ENCODE results near the gene TRIM9. TPM values are rescaled to one million over a fixed set of nuclear protein-coding genes. Genes with fewer than 3 reads are reported as not detected.

Gene TRIM9
- total RNA-seq, 2 donors from 2014 or later = 0.46 to 6.5 TPM

GRCh38 chr14:50954811-50955372 is 140.0 kb downstream of the TRIM9 start:
- H3K4me1 ChIP-seq (replicated peaks) = no peaks in the 10 kb centered on the region
- no peaks in the 10 kb centered on the region for H3K36me3 ChIP-seq
- 25% methylated on average over 1 of the region's 1 CpG for WGBS
- no peaks in the 10 kb centered on the region for H3K27me3 ChIP-seq (replicated peaks; ENCODE audit: insufficient read depth)
- intact Hi-C loops (cut with DNase I) = loop anchor here (2.0 to 10.0 kb wide), 2 partner anchors 264 to 830 kb away; no protein-coding TSS in a partner anchor
- DNase-seq (ENCODE audit: low spot score) = no peak
- H3K4me3 ChIP-seq = no peak overlapping the region
- no peak overlapping the region for H3K27ac ChIP-seq
- TF ChIP-seq POLR2AphosphoS5 (IDR thresholded peaks at IDR 0.05) = no peak
- peak; percentile 18 to 70 (median 50) for TF ChIP-seq CTCF (IDR thresholded peaks at IDR 0.05)
- no peaks in the 10 kb centered on the region for H3K9me3 ChIP-seq

GRCh38 chr14:50953502-50953901 is 141.4 kb downstream of the TRIM9 start:
- Histone ChIP-seq H3K4me3 (no peak overlapping the region), H3K27me3 (replicated peaks; ENCODE audit: insufficient read depth) (no peaks in the 10 kb centered on the region), H3K9me3 (no peaks in the 10 kb centered on the region), H3K27ac (no peak overlapping the region), H3K4me1 (replicated peaks) (no peaks in the 10 kb centered on the region), H3K36me3 (no peaks in the 10 kb centered on the region)
- 81% methylated on average over 1 of the region's 1 CpG for whole genome bisulfite sequencing
- intact Hi-C loops (cut with DNase I) = loop anchor here (10.0 kb wide), 1 partner anchor 831 kb away; no protein-coding TSS in a partner anchor
- no peak for DNase-seq (ENCODE audit: low spot score)
- TF ChIP-seq CTCF (IDR thresholded peaks at IDR 0.05) (no peak), POLR2AphosphoS5 (IDR thresholded peaks at IDR 0.05) (no peak), POLR2A (IDR thresholded peaks at IDR 0.05) (no peak)

- Histone ChIP-seq H3K4me3 (no peak overlapping the region), H3K36me3 (no peaks in the 10 kb centered on the region), H3K27me3 (replicated peaks; ENCODE audit: insufficient read depth) (no peaks in the 10 kb centered on the region), H3K9me3 (no peaks in the 10 kb centered on the region), H3K4me1 (replicated peaks) (no peaks in the 10 kb centered on the region), H3K27ac (no peak overlapping the region)
- 95% methylated on average over 6 of the region's 6 CpGs for WGBS
- intact Hi-C loops (cut with DNase I) = loop anchor here (10.0 kb wide), 1 partner anchor 834 kb away; no protein-coding TSS in a partner anchor
- no peak for DNase-seq (ENCODE audit: low spot score)
- no peak for TF ChIP-seq POLR2A (IDR thresholded peaks at IDR 0.05)
- no peak for TF ChIP-seq CTCF (IDR thresholded peaks at IDR 0.05)
- no peak for TF ChIP-seq POLR2AphosphoS5 (IDR thresholded peaks at IDR 0.05)
These were observed 143.9 kb downstream of the TRIM9 start for GRCh38 chr14:50951032-50951431.

GRCh38 chr14:50948205-50948604 is 146.7 kb downstream of the TRIM9 start:
- Histone ChIP-seq H3K36me3 (no peaks in the 10 kb centered on the region), H3K9me3 (no peaks in the 10 kb centered on the region), H3K4me3 (no peak overlapping the region), H3K27me3 (replicated peaks; ENCODE audit: insufficient read depth) (no peaks in the 10 kb centered on the region), H3K27ac (peak overlapping the region in 1 of 2 donors; percentile 24), H3K4me1 (replicated peaks) (no peaks in the 10 kb centered on the region)
- TF ChIP-seq POLR2AphosphoS5 (IDR thresholded peaks at IDR 0.05) (no peak), POLR2A (IDR thresholded peaks at IDR 0.05) (no peak), CTCF (IDR thresholded peaks at IDR 0.05) (no peak)
- WGBS = 70% methylated on average over 2 of the region's 2 CpGs
- no peak for DNase-seq (ENCODE audit: low spot score)
- intact Hi-C loops (cut with DNase I) = no loop called here

GRCh38 chr14:50947446-50947845 is 147.5 kb downstream of the TRIM9 start:
- H3K4me3 ChIP-seq = no peak overlapping the region
- TF ChIP-seq POLR2AphosphoS5 (IDR thresholded peaks at IDR 0.05) = peak; percentile 56
- no peak for TF ChIP-seq POLR2A (IDR thresholded peaks at IDR 0.05)
- TF ChIP-seq CTCF (IDR thresholded peaks at IDR 0.05) = peak in 1 of 4 experiments; percentile 2
- H3K9me3 ChIP-seq = no peaks in the 10 kb centered on the region
- intact Hi-C loops (cut with DNase I) = no loop called here
- WGBS = 18% methylated on average over 4 of the region's 4 CpGs
- H3K27me3 ChIP-seq (replicated peaks; ENCODE audit: insufficient read depth) = no peaks in the 10 kb centered on the region
- H3K4me1 ChIP-seq (replicated peaks) = no peaks in the 10 kb centered on the region
- peak overlapping the region in 1 of 2 donors; percentile 24 for H3K27ac ChIP-seq
- no peak for DNase-seq (ENCODE audit: low spot score)
- H3K36me3 ChIP-seq = no peaks in the 10 kb centered on the region
